Activated CD4-positive, alpha-beta T cell treated with anti-CD3 and anti-CD28 coated beads for 24 hours (primary cell): ENCODE data around the gene GSN.

Experiments used
- DNase-seq, 2 donors: peaks; one replicate each; pipeline ENCODE4 v3.0.0-alpha.2; 2020; ENCODE audit warnings: low read depth in 2 of 2

GSN gene

GRCh38 chr9:121273064-121273775 is 5.3 kb downstream of the GSN start:
- DNase-seq = no peak

GRCh38 chr9:121274851-121275250 is 6.9 kb downstream of the GSN start:
- no peak for DNase-seq

GRCh38 chr9:121275781-121276658 is 8.1 kb downstream of the GSN start:
- no peak for DNase-seq

DNA sequence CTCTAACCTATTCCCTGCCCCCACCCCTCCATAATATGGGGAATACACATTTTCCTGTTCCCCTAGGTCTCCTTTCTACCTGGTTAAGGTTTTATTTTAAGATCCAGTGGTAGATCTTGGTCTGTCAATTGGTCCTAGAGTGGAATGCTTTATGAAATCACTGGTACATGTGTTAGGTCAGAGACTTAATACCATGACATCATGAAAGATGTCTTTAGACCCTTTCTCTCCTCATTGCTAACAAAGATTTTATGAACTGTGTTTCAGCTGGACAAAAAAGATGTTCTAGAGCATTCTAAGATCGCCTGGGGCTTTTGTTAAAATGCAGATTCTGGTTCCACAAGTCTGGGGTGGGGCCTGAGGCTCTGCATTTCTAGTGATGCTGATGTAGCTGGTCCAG is 9.1 kb downstream of the GSN start:
- no peak for DNase-seq

DNA sequence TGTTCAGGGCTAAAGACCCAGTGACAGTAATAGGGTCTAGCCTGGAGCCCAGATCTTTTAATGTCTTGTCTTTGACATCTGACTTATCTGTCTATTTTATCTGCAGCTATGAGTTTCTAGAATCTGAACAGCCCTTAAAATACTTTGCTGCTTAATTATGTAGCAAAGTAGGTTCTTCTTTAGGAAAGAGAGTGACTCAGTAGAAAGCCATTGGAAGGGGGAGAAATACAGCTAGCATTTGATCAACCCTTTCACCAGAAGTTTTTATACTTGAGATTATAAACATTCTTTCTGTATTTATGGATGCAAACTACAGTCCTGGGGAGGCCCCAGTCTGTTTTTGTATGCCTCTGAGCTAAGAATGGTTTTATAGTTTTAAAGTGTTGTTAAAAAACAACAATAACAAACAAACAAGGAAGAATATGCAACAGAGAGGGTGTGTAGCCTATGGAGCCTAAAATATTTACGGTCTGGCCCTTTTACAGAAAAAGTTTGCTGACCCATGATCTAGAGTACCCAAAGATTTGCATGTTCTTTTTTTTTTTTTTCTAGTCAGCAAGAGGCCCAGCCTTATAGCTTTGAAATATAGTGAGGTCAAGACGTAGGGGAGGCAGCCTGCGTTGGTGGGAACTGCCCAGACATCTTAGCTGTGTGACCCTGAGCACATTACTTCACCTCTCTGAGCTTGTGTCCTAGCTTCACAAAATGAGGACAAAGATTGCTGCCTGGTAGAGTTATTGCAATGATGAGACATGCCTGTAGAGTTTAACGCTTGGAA is 9.7 kb downstream of the GSN start:
- no peak for DNase-seq

DNA sequence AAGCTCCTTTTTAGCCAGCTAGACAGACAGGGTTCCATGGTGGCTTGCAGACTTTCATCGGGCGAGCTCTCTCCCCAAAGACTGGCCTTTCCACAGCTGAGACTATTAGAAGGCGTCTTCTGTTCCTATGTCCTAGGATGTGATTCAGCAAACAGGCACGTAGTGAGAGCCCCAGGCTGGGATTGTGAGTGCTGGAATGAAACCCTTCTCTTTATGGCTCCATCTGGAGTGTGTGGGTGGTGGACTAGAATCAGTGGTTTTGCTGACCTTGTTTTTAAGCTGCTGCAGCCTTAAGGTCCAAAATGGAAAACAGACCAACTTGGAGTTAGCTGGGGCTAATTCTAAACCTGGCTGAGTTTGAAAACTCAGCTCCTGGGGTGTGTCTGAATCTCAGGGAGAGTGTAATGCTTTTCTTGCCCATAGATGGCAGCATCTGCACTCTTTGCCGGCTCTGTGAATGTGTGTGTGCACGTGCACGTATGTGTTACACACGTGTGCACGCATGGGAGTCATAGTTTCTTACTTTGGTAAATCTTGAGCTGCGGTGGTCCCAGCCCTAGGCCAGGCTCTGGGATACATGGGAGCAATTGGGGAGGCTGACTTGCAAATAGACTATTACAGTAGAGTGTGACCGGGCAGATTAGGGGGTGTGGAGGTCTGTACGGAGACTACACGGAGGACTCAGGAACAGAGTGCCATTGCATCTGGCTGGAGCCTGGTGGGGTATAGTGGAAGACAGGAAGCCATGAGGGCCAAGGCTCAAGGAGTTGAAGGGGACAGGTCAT is 10.7 kb downstream of the GSN start:
- peak; percentile 32 to 33 for DNase-seq

DNA sequence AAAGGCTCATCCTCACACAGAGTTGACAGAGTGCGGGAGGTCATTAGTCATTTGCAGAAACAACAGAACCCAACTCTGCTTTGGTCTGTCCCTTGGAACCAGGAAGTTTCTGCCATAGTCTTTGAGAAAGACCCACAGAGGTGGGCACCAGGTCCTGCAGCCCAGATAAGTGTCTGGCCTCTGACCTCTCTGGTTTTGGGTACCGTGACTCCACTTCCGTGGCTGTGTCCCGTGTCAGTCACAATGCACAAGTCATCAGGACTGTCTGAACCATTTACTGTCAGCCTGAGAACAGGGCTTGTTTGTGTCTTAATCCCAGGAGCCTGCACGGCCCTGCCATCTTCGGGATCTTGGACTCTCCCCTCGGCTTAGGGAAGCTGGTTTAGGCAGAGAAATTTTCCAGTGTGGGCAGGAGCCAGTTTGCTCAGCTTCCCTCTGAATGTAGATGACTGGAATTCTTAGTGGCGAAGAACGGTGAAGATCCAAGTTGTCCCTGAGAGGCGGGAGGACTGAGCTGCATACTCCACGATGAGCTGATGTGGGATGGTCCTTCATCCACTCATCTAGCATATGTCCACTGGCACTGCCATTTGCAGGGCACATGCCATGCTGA is 11.9 kb downstream of the GSN start:
- no peak for DNase-seq

- no peak for DNase-seq
Measured at GRCh38 chr9:121280715-121281613, 13.0 kb downstream of the GSN start.

DNA sequence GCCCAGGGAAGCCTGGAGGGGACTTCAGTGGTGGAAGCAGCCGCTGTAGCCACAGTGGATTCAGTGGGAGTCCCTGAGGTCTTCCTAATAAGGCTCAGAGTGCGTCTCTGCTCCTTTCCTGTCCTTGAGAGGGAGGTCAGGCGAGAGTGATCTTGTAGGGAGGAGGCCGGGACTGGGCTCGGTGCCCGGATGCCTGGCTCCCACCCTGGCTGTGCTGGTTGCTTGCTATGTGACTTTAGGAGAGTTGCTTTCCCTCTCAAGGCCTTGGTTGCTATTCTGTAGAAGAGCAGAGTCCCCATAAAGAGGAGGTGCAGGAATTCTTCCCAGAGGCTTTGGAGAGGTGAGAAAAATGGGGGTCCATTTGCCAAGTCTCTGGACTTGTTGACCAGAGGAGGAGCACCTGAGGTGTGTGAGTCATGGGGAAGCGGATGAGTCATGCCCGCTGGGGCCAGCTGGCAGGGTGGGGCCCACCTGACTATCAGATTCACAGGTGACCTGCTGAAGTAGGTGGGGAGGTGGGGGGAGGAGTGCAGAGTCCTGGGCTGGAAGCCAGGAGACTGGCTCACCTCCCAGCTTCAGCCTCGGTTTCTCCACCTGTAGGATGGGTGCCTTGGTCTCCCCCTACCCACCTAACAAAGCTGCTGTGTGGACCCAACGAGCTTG is 13.8 kb downstream of the GSN start:
- no peak for DNase-seq

DNA sequence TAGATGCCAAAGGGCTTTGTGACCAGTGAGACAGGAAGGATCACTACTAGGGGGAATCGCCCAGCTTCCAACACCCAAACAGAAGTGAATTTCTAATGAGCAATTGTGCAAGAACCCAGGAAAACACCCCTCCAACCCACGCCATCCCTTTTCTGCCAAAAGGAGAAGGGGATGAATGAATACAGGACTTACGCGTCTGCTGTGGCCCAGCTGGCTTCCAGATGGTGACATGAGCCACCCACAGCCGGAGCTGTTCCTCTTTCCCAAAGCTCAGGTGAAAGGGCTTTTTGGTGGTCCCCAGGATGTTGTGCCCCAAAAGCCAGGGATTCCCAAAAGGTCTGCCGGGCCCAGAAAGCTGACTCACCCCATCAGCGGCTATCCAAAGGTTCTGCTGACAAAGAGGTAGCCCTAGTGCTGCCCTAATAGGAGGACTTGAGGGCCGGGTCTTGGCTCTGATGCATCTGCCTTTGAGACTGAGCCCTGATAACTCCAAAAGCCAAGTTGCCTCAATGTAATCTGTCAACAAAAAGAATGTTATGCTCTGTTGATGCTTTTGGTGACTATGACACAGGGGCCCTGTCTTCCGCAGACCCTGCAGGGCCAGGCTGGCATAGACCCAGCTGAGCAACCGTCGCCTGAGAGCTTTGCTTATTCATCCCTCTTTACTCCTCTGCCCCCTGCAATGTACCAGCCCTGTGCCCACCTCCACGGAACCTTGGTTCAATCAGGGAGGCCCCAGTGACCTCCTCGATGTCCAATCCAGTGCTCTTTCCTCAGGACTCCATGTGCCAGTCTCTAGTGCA is 14.5 kb downstream of the GSN start:
- no peak for DNase-seq

DNA sequence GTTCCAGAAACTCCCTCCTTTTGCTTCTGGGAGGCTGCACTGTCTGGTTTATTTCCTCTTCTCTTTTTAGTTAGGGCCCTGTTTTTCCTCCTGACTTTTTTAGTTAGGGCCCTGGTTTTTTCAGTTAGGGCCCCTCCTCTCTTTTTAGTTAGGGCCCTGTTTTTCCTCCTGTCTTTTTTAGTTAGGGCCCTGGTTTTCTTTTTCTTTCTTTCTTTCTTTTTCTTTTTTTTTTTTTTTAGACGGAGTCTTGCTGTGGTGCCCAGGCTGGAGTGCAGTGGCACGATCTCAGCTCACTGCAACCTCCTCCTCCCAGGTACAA is 15.1 kb downstream of the GSN start:
- no peak for DNase-seq

- DNase-seq = no peak
Measured at GRCh38 chr9:121283856-121284732, 16.1 kb downstream of the GSN start.

GRCh38 chr9:121284733-121285451 is 16.9 kb downstream of the GSN start:
- no peak for DNase-seq

GRCh38 chr9:121285835-121286687 is 18.1 kb downstream of the GSN start:
- DNase-seq = no peak

DNA sequence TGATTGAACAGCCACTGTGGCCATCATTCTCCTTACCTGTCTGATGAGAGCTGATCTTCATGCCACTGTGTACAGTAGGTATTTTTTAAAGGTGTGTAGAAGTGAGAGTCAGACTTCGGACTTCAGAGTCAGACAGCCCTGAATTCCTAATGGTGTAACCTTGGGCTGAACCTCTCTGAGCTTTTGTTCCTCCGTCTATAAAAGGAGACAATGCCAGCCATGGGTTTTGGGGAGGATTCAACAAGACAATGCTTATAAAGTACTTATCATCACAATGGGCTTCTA is 18.7 kb downstream of the GSN start:
- no peak for DNase-seq

GRCh38 chr9:121286973-121287741 is 19.2 kb downstream of the GSN start:
- DNase-seq = no peak
